PFSK-1 (cell line): Measurements from ENCODE around the gene ATP5PF.

Experiments used
- TF ChIP-seq, protein P1 (sequence below), 2 experiments: IDR thresholded peaks; 2 replicates each; pipeline versions ENCODE4 v1.6.1 to v1.8.0; 2011 to 2012; ENCODE audit warnings: low read depth in 2 of 2, low read length in 2 of 2, control low read depth in 1 of 2, inconsistent platforms in 1 of 2, mild to moderate bottlenecking in 1 of 2, moderate library complexity in 1 of 2; ENCODE audit not compliant: insufficient read depth in 1 of 2

ATP5PF gene

DNA sequence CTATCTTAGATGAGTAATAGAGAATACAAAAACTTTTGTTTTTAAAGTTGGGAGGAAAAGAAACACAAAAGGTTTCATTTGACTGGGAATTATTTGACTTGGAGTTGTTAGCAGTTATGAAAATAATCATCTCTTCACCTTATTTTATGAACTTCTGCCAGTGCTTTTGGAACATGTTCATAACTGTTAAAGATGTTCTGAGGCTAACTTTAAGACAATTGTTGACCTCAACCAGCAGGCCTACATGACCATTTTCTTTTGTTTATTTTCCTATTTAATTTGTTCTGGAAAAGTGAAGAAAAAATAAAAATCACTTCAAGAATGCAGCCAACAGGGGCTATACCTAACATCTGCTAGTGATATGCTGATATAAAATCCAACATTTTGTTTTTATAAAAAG is 58.3 kb downstream of the ATP5PF start:
- TF ChIP-seq, protein P1, sequence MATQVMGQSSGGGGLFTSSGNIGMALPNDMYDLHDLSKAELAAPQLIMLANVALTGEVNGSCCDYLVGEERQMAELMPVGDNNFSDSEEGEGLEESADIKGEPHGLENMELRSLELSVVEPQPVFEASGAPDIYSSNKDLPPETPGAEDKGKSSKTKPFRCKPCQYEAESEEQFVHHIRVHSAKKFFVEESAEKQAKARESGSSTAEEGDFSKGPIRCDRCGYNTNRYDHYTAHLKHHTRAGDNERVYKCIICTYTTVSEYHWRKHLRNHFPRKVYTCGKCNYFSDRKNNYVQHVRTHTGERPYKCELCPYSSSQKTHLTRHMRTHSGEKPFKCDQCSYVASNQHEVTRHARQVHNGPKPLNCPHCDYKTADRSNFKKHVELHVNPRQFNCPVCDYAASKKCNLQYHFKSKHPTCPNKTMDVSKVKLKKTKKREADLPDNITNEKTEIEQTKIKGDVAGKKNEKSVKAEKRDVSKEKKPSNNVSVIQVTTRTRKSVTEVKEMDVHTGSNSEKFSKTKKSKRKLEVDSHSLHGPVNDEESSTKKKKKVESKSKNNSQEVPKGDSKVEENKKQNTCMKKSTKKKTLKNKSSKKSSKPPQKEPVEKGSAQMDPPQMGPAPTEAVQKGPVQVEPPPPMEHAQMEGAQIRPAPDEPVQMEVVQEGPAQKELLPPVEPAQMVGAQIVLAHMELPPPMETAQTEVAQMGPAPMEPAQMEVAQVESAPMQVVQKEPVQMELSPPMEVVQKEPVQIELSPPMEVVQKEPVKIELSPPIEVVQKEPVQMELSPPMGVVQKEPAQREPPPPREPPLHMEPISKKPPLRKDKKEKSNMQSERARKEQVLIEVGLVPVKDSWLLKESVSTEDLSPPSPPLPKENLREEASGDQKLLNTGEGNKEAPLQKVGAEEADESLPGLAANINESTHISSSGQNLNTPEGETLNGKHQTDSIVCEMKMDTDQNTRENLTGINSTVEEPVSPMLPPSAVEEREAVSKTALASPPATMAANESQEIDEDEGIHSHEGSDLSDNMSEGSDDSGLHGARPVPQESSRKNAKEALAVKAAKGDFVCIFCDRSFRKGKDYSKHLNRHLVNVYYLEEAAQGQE (IDR thresholded peaks at IDR 0.05; ENCODE audit: insufficient read depth in 1 of 2, low read depth in 2 of 2, low read length in 2 of 2), result no peak
